Rectal smooth muscle tissue (tissue), 1 donor: ENCODE results near the gene GTF3C4.

Experiments used
- H3K27ac ChIP-seq: one replicate; pipeline ENCODE4 v1.7.0; 2013; ENCODE audit warnings: low read depth, low read length, inconsistent platforms
- H3K27me3 ChIP-seq: one replicate; pipeline ENCODE4 v1.7.0; 2013; ENCODE audit warnings: low read length; ENCODE audit not compliant: control insufficient read depth, insufficient read depth
- H3K36me3 ChIP-seq: one replicate; pipeline ENCODE4 v1.7.0; 2013; ENCODE audit warnings: low read length; ENCODE audit not compliant: control insufficient read depth, insufficient read depth
- H3K4me1 ChIP-seq: one replicate; pipeline ENCODE4 v1.7.0; 2013; ENCODE audit warnings: low read length; ENCODE audit not compliant: control insufficient read depth, insufficient read depth
- H3K4me3 ChIP-seq: one replicate; pipeline ENCODE4 v1.7.0; 2013; ENCODE audit warnings: low read length
- H3K9ac ChIP-seq: one replicate; pipeline ENCODE4 v1.7.0; 2013; ENCODE audit warnings: low read length

The GTF3C4 gene

GRCh38 chr9:132677976-132678375, 7.7 kb downstream of the GTF3C4 start:
- Histone ChIP-seq H3K36me3 (peaks cover 8% of the 10 kb centered on the region), H3K27ac (no peak overlapping the region)

GRCh38 chr9:132679946-132680625, 9.8 kb downstream of the GTF3C4 start:
- Histone ChIP-seq H3K27ac (no peak overlapping the region), H3K36me3 (peaks cover 11% of the 10 kb centered on the region), H3K9ac (no peak overlapping the region), H3K27me3 (no peaks in the 10 kb centered on the region), H3K4me3 (no peak overlapping the region), H3K4me1 (no peaks in the 10 kb centered on the region)

More at GRCh38 chr9:132677976-132678375, 7.7 kb downstream of the GTF3C4 start:
- Histone ChIP-seq H3K4me3 (no peak overlapping the region), H3K9ac (no peak overlapping the region), H3K4me1 (no peaks in the 10 kb centered on the region), H3K27me3 (no peaks in the 10 kb centered on the region)

GRCh38 chr9:132681561-132681960, 11.3 kb downstream of the GTF3C4 start:
- H3K27ac ChIP-seq = no peak overlapping the region
- peaks cover 18% of the 10 kb centered on the region for H3K36me3 ChIP-seq
- no peak overlapping the region for H3K9ac ChIP-seq
- no peak overlapping the region for H3K4me3 ChIP-seq
- H3K27me3 ChIP-seq = no peaks in the 10 kb centered on the region
- no peaks in the 10 kb centered on the region for H3K4me1 ChIP-seq

GRCh38 chr9:132683873-132684272, 13.6 kb downstream of the GTF3C4 start:
- H3K27me3 ChIP-seq = no peaks in the 10 kb centered on the region
- H3K27ac ChIP-seq = no peak overlapping the region
- H3K9ac ChIP-seq = no peak overlapping the region
- no peak overlapping the region for H3K4me3 ChIP-seq
- H3K36me3 ChIP-seq = peaks cover 17% of the 10 kb centered on the region
- no peaks in the 10 kb centered on the region for H3K4me1 ChIP-seq

- H3K4me3 ChIP-seq = no peak overlapping the region
- no peaks in the 10 kb centered on the region for H3K27me3 ChIP-seq
- H3K9ac ChIP-seq = no peak overlapping the region
- H3K27ac ChIP-seq = no peak overlapping the region
- H3K4me1 ChIP-seq = no peaks in the 10 kb centered on the region
- peaks cover 10% of the 10 kb centered on the region for H3K36me3 ChIP-seq
Observed at GRCh38 chr9:132690696-132691095, 20.4 kb downstream of the GTF3C4 start.

DNA sequence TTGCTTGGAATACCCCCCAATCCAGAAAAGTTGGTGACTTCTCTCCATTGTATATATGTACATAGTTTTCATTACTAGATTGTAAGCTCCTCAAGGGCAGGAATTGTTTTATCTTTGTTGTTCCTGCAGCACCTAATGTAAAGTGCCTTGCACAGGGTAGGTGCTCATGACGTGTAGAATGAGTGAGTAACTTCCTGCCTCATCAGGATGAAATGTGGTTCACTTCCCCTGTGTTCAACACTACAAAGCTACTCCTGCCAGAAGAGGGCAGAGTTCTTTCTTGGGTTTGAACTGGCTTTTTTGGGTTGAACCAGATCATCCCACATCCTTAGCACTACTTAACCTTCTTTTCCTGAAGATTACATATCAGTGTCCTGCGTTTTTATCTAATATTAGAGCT, 23.9 kb downstream of the GTF3C4 start:
- H3K27ac ChIP-seq = no peak overlapping the region

DNA sequence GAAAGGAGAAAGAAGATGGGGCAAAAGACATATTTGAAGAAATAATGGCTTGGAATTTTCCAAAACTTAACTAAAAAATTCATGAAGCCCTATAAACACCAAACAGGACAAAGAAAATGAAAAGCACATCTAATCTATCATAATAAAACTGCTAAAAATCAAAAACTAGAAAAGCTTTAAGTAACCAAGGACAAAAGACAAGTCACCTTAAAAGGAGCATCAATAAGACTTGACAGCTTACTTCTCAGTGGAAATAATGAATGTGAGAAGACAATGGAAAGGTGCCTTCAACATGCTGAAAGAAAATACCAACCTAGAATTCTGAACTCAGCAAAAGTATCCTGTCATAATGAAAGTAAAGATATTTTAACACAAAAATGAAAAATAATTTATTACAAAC, 27.0 kb downstream of the GTF3C4 start:
- no peak overlapping the region for H3K9ac ChIP-seq
- no peaks in the 10 kb centered on the region for H3K4me1 ChIP-seq
- no peak overlapping the region for H3K27ac ChIP-seq
- no peak overlapping the region for H3K4me3 ChIP-seq
- H3K27me3 ChIP-seq = no peaks in the 10 kb centered on the region
- H3K36me3 ChIP-seq = no peaks in the 10 kb centered on the region

More for the DNA sequence above, 23.9 kb downstream of the GTF3C4 start:
- Histone ChIP-seq H3K27me3 (no peaks in the 10 kb centered on the region), H3K4me1 (no peaks in the 10 kb centered on the region), H3K4me3 (no peak overlapping the region), H3K9ac (no peak overlapping the region), H3K36me3 (no peaks in the 10 kb centered on the region)

DNA sequence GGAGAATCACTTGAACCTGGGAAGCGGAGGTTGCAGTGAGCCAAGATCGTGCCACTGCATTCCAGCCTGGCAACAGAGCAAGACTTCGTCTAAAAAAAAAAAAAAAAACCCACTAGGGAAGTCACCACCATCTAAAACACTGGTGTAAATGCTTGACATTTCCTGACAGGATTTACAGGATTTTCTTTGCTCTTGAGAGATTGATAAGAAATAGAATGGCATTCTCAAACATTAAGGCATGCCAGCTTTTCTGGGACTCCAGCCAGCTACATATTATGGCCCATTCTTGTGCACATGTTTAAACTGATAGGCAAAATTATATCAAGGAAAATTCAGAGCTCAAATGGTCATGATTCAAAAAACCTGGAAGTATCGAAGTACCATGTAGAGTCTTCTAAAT, 28.7 kb downstream of the GTF3C4 start:
- Histone ChIP-seq H3K27me3 (no peaks in the 10 kb centered on the region), H3K27ac (no peak overlapping the region), H3K4me1 (no peaks in the 10 kb centered on the region), H3K9ac (no peak overlapping the region), H3K4me3 (no peak overlapping the region), H3K36me3 (no peaks in the 10 kb centered on the region)

GRCh38 chr9:132699956-132700355, 29.7 kb downstream of the GTF3C4 start:
- no peaks in the 10 kb centered on the region for H3K36me3 ChIP-seq
- H3K27ac ChIP-seq = no peak overlapping the region
- H3K9ac ChIP-seq = no peak overlapping the region
- H3K27me3 ChIP-seq = no peaks in the 10 kb centered on the region
- H3K4me3 ChIP-seq = no peak overlapping the region
- H3K4me1 ChIP-seq = no peaks in the 10 kb centered on the region

- Histone ChIP-seq H3K4me3 (no peak overlapping the region), H3K9ac (no peak overlapping the region), H3K27ac (no peak overlapping the region), H3K36me3 (no peaks in the 10 kb centered on the region), H3K4me1 (no peaks in the 10 kb centered on the region), H3K27me3 (no peaks in the 10 kb centered on the region)
Observed at GRCh38 chr9:132702254-132702653, 32.0 kb downstream of the GTF3C4 start.

- Histone ChIP-seq H3K36me3 (no peaks in the 10 kb centered on the region), H3K9ac (no peak overlapping the region), H3K4me1 (no peaks in the 10 kb centered on the region), H3K4me3 (no peak overlapping the region), H3K27ac (no peak overlapping the region), H3K27me3 (no peaks in the 10 kb centered on the region)
Observed at GRCh38 chr9:132703336-132703735, 33.1 kb downstream of the GTF3C4 start.

- no peak overlapping the region for H3K4me3 ChIP-seq
- H3K36me3 ChIP-seq = no peaks in the 10 kb centered on the region
- no peak overlapping the region for H3K9ac ChIP-seq
- H3K27ac ChIP-seq = no peak overlapping the region
- H3K27me3 ChIP-seq = no peaks in the 10 kb centered on the region
- no peaks in the 10 kb centered on the region for H3K4me1 ChIP-seq
Observed at GRCh38 chr9:132708239-132708638, 38.0 kb downstream of the GTF3C4 start.

DNA sequence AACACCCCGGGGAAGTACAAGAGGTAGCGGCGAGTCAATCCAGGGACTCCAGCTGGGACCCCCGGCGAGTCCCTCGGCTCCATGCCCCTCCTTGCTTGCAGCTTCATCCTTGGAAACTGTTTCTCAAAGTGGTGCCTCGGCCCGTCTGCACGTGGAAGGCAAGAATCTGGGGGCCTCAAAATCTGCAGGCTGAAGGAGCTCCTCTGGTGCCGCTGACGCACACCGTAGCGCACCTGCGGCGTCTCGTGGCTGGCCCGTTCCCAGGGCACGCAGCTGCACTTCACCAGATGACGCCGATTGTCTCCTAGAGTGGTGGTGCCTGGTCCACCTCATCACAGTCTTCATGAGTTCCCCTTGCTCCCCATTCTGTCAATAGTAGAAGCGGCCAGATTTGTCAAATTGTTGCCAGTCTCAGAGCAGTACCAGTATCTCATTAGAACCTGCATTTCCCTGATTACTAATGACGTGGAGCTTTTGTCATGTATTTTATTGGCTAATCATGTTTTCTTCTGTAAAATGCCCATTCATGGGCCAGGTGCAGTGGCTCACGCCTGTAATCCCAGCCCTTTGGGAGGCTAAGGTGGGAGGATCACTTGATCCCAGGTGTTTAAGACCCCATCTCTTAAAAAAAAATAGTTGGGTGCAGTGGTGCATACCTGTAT, 38.6 kb downstream of the GTF3C4 start:
- no peaks in the 10 kb centered on the region for H3K27me3 ChIP-seq
- no peak overlapping the region for H3K4me3 ChIP-seq
- H3K27ac ChIP-seq = no peak overlapping the region
- H3K36me3 ChIP-seq = no peaks in the 10 kb centered on the region
- no peaks in the 10 kb centered on the region for H3K4me1 ChIP-seq
- no peak overlapping the region for H3K9ac ChIP-seq
